ENCODE measurements around the gene PNMA3.
"Not testable (repeated sequence)": the region's sequence is repeated elsewhere in the genome, so short reads cannot be mapped to it uniquely, and the experiment has no call there.

The PNMA3 gene

GRCh38 chrX:153074935-153075334 lies 18.7 kb downstream of the PNMA3 start:
- TF ChIP-seq, protein P1, sequence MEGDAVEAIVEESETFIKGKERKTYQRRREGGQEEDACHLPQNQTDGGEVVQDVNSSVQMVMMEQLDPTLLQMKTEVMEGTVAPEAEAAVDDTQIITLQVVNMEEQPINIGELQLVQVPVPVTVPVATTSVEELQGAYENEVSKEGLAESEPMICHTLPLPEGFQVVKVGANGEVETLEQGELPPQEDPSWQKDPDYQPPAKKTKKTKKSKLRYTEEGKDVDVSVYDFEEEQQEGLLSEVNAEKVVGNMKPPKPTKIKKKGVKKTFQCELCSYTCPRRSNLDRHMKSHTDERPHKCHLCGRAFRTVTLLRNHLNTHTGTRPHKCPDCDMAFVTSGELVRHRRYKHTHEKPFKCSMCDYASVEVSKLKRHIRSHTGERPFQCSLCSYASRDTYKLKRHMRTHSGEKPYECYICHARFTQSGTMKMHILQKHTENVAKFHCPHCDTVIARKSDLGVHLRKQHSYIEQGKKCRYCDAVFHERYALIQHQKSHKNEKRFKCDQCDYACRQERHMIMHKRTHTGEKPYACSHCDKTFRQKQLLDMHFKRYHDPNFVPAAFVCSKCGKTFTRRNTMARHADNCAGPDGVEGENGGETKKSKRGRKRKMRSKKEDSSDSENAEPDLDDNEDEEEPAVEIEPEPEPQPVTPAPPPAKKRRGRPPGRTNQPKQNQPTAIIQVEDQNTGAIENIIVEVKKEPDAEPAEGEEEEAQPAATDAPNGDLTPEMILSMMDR (conservative IDR thresholded peaks at IDR 0.05; ENCODE audit: low read depth, low read length): no peak

DNA sequence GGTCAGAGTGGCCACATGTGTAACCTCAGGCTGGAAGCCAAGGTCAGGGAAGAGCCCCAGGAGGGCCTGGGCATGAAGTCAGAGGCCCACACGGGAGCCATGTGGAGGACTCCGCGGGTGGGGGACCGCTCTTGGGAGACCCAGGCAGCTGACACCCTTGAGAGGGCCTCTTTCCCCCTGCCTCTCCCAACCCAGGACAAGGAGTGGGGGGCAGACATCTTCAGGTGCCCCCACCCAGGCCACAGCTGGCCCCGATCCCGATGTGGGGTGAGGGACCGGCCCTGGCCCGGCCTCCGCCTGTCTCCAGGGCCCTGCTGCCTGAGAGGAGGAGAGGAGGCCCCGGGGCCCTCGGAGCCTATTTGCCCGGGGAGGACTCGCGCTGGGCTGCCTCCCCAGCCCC lies 19.1 kb downstream of the PNMA3 start:
- DNase-seq (ENCODE audit: low read depth): no peak
- no peak overlapping the region for H3K4me3 ChIP-seq (ENCODE audit: low read length)
- TF ChIP-seq, protein P1 (conservative IDR thresholded peaks at IDR 0.05; ENCODE audit: low read depth, low read length): no peak

More at GRCh38 chrX:153074935-153075334, 18.7 kb downstream of the PNMA3 start:
- DNase-seq (ENCODE audit: low read depth): no peak
- H3K4me3 ChIP-seq (ENCODE audit: low read length): no peak overlapping the region

GRCh38 chrX:153077437-153078135 lies 21.3 kb downstream of the PNMA3 start:
- not testable (repeated sequence) for DNase-seq (ENCODE audit: low read depth); H3K4me3 ChIP-seq (ENCODE audit: low read length)

- not testable (repeated sequence) for DNase-seq (ENCODE audit: low read depth); H3K4me3 ChIP-seq (ENCODE audit: low read length)
Observed at GRCh38 chrX:153083238-153083923, 27.1 kb downstream of the PNMA3 start.

DNA sequence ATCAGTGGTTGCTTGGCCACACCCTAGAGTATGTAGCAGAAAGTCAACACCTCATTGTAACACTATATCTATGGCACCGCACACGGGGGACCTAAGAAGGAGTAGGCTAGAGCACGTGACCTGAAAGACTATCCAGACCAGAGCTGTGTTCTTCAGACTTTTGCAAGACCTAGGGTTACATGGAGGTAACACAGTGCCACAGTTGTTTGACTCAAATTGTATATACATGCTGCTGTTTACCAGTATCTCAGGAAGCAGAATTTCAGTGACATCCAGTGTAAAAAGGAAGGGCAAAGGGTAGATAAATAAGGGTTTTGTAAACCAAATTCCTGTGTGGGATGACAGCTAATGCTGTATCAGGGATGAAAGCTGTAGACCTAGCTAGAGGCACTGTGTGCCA lies 46.1 kb downstream of the PNMA3 start:
- no peak overlapping the region for H3K4me3 ChIP-seq (ENCODE audit: low read length)
- no peak for DNase-seq (ENCODE audit: low read depth)
- TF ChIP-seq, protein P1 (conservative IDR thresholded peaks at IDR 0.05; ENCODE audit: low read depth, low read length): no peak

- H3K4me3 ChIP-seq (ENCODE audit: low read length); DNase-seq (ENCODE audit: low read depth): not testable (repeated sequence)
Observed at GRCh38 chrX:153104959-153105358, 48.7 kb downstream of the PNMA3 start.

DNA sequence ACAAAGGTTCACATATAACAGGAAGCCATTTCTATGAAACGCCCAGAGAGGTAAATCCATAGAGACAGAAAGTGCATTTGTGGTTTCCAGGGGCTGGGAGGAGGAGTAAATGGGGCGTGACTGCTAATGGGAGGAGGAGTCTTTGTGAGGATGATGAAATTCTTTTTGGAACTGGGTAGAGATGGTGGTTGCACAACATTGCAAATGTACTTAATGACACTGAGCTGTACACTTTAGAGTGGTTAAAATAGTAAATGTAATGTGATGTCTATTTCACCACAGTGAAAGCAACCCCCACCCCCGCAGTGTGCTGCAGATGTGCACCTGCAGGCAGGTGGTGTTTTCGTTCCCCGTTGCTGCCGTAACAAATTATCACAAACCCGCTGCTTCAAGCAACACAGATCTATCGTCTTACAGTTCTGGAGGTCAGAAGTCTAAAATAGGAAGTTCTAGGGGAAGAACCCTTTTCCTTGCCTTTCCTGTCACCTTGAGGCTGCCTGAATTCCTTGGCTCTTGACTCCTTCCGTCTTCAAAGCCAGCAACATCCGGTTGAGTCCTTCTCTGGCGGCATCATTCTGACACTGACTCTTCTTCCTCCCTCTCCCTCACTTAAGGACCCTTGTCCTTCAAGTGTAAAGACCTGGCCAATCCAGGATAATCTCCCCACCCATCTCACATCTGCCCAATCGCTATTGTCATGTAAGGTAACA lies 50.0 kb downstream of the PNMA3 start:
- not testable (repeated sequence) for H3K4me3 ChIP-seq (ENCODE audit: low read length); DNase-seq (ENCODE audit: low read depth)

All from retinal pigment epithelial cell (primary cell).